ENCODE results near the gene CADM2.

CADM2 gene

GRCh38 chr3:85785766-85786165, 827.0 kb downstream of the CADM2 start:
- no peak for DNase-seq (ENCODE audit: low read depth)
- H3K4me3 ChIP-seq (ENCODE audit: control insufficient read depth, low read depth, low read length) = no peak overlapping the region
- TF ChIP-seq CTCF (IDR thresholded peaks at IDR 0.05; ENCODE audit: control insufficient read depth, insufficient read depth, low read depth, low read length, missing control alignments) = no peak

- H3K4me3 ChIP-seq (ENCODE audit: control insufficient read depth, low read depth, low read length) = no peak overlapping the region
- TF ChIP-seq CTCF (IDR thresholded peaks at IDR 0.05; ENCODE audit: control insufficient read depth, insufficient read depth, low read depth, low read length, missing control alignments) = no peak
- no peak for DNase-seq (ENCODE audit: low read depth)
Observed at GRCh38 chr3:85790445-85791030, 831.7 kb downstream of the CADM2 start.

GRCh38 chr3:85796140-85796539, 837.4 kb downstream of the CADM2 start:
- no peak for DNase-seq (ENCODE audit: low read depth)
- no peak overlapping the region for H3K4me3 ChIP-seq (ENCODE audit: control insufficient read depth, low read depth, low read length)
- no peak for TF ChIP-seq CTCF (IDR thresholded peaks at IDR 0.05; ENCODE audit: control insufficient read depth, insufficient read depth, low read depth, low read length, missing control alignments)

GRCh38 chr3:85800676-85801075, 841.9 kb downstream of the CADM2 start:
- TF ChIP-seq CTCF (IDR thresholded peaks at IDR 0.05; ENCODE audit: control insufficient read depth, insufficient read depth, low read depth, low read length, missing control alignments) = no peak
- H3K4me3 ChIP-seq (ENCODE audit: control insufficient read depth, low read depth, low read length) = no peak overlapping the region
- DNase-seq (ENCODE audit: low read depth) = no peak

GRCh38 chr3:85801955-85802354, 843.2 kb downstream of the CADM2 start:
- H3K4me3 ChIP-seq (ENCODE audit: control insufficient read depth, low read depth, low read length) = no peak overlapping the region
- TF ChIP-seq CTCF (IDR thresholded peaks at IDR 0.05; ENCODE audit: control insufficient read depth, insufficient read depth, low read depth, low read length, missing control alignments) = no peak
- DNase-seq (ENCODE audit: low read depth) = no peak

GRCh38 chr3:85808755-85809154, 850.0 kb downstream of the CADM2 start:
- no peak for TF ChIP-seq CTCF (IDR thresholded peaks at IDR 0.05; ENCODE audit: control insufficient read depth, insufficient read depth, low read depth, low read length, missing control alignments)
- DNase-seq (ENCODE audit: low read depth) = no peak
- no peak overlapping the region for H3K4me3 ChIP-seq (ENCODE audit: control insufficient read depth, low read depth, low read length)
